GM19324 (cell line): ENCODE results near the gene EGFL7.
"Not testable (repeated sequence)": the region's sequence is repeated elsewhere in the genome, so short reads cannot be mapped to it uniquely, and the experiment has no call there.

Experiments used
- ATAC-seq: cut with Tn5 transposase; IDR thresholded peaks from one replicate; pipeline ENCODE4 v1.9.1; 2021; ENCODE audit warnings: mild to moderate bottlenecking, moderate library complexity; ENCODE audit not compliant: unreplicated experiment, low FRiP score

The EGFL7 gene

GRCh38 chr9:136624184-136624951 is 38.3 kb upstream of the EGFL7 start:
- no peak for ATAC-seq

- ATAC-seq: no peak
These were observed 37.3 kb upstream of the EGFL7 start for GRCh38 chr9:136625101-136626065.

GRCh38 chr9:136626066-136626725 is 36.5 kb upstream of the EGFL7 start:
- no peak for ATAC-seq

GRCh38 chr9:136626740-136627642 is 35.7 kb upstream of the EGFL7 start:
- ATAC-seq: no peak

GRCh38 chr9:136627703-136628102 is 35.0 kb upstream of the EGFL7 start:
- ATAC-seq: no peak

GRCh38 chr9:136628268-136628667 is 34.4 kb upstream of the EGFL7 start:
- ATAC-seq: no peak

GRCh38 chr9:136629001-136629878 is 33.5 kb upstream of the EGFL7 start:
- ATAC-seq: no peak

- ATAC-seq: no peak
These were observed 32.6 kb upstream of the EGFL7 start for GRCh38 chr9:136629879-136630661.

GRCh38 chr9:136630662-136630992 is 32.1 kb upstream of the EGFL7 start:
- ATAC-seq: no peak

GRCh38 chr9:136631038-136632000 is 31.4 kb upstream of the EGFL7 start:
- no peak for ATAC-seq

- not testable (repeated sequence) for ATAC-seq
These were observed 30.6 kb upstream of the EGFL7 start for GRCh38 chr9:136632072-136632471.

- not testable (repeated sequence) for ATAC-seq
These were observed 30.1 kb upstream of the EGFL7 start for GRCh38 chr9:136632491-136633106.

GRCh38 chr9:136634904-136635303 is 27.8 kb upstream of the EGFL7 start:
- ATAC-seq: no peak

- ATAC-seq: no peak
These were observed 22.3 kb upstream of the EGFL7 start for GRCh38 chr9:136640171-136641111.

GRCh38 chr9:136642439-136642921 is 20.2 kb upstream of the EGFL7 start:
- no peak for ATAC-seq
